A172 (cell line): ENCODE results near the gene DES. TPM values are rescaled to one million over a fixed set of nuclear protein-coding genes. Genes with fewer than 3 reads are reported as not detected.

Experiments used
- DNase-seq: peaks from one replicate; pipeline ENCODE4 v3.0.0-alpha.2; 2015; ENCODE audit warnings: low spot score
- total RNA-seq: library from RNA; depleted of rRNA; stranded (reverse); fragments of >200 nt; shearing (Covaris generic); gene quantifications from 2 replicates; pipeline ENCODE4 v1.2.3, GENCODE V29; 2014

The DES gene
- total RNA-seq, 1 experiment from 2014 or later = 30.0 TPM

GRCh38 chr2:219419331-219420197, 1.4 kb downstream of the DES start:
- DNase-seq = peak; percentile 64

GRCh38 chr2:219420687-219421086, 2.5 kb downstream of the DES start:
- DNase-seq = no peak

- no peak for DNase-seq
These were observed 3.1 kb downstream of the DES start for GRCh38 chr2:219421323-219421722.

DNA sequence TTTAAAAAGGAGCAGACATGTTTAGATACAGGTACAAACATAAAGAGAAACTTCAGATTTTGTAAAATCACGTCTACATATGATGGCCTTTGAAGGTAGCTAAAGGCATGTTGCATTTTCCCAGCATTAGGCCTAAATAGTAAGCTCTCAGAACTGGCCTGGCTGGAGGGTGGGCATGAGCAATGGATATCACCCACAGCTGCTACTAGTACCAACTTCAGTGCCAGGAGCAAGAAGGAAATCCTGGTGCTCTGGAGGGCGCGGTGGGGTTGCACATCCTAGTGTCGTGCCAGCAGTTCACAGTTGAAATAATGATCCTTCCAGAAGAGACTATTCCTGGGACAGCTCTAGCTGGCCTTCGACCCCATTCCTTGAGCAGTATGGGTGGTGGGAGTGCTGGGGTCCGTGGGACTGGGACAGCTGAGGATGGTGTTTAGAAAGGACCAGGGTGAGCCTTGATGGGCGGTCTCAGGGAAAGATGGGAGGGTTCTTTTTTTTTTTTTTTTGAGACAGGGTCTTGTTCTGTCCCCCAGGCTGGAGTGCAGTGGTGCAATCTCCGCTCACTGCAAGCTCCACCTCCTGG, 4.9 kb downstream of the DES start:
- no peak for DNase-seq

DNA sequence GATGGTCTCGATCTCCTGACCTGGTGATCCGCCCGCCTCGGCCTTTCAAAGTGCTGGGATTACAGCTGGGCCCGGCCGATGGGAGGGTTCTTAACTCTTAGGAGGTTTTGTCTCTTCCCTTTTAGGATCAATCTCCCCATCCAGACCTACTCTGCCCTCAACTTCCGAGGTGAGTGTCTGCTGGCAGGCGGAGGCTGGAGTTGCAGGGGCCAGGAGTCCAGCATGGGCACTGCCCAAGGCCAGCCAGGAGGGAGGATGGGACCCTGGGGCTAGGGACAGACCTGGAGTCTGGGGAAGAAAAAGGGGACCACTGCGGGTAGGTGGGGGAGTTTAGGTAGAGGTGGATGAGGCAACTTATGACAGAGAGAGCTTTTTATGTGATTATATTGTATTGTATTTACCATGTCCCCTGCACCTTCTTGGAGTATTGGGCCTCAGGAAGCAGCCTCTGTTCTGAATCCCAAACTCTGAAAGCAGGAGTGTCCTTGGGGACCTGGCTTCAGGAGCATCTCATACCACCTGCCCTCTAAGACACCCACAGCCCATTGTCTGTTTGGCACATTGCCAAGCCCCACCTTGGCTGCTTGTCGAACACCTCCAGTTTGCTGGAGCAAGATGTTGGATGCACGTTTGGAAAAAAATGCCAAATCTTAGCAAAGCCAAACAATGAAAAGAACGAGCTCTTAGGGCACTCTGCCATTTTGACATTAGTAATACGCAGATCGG, 5.6 kb downstream of the DES start:
- DNase-seq = no peak

DNA sequence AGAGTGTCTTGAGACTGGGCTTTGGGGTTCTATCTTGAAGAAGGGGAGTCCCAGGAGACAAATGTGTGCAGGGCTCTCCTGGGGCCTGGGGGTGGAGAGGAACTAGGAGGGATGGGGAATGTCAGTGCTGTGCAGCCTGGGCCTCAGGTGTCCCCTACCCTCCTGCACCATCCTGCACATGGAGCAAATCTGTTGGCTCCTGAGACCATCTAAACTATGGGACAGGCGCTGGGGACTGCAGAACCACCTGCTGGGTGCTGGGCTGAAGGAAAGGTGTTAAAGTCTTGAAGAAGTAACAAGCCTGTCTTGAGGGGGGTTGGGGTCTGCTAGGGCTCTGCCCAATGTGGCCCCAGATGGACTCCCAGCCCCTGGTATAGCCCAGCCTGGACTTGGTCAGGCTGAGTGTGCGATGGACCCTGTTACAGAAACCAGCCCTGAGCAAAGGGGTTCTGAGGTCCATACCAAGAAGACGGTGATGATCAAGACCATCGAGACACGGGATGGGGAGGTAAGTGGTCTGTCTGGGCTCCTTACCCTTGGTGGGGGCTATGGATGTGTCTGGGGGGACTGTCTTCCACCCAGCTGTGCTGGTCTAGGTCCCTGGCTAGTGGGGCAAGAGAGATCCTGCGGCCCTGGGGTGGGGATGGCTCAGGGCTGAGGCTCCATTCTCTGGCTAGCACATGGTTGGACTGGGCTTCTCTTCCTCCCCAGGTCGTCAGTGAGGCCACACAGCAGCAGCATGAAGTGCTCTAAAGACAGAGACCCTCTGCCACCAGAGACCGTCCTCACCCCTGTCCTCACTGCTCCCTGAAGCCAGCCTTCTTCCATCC, 7.3 kb downstream of the DES start:
- DNase-seq = no peak

DNA sequence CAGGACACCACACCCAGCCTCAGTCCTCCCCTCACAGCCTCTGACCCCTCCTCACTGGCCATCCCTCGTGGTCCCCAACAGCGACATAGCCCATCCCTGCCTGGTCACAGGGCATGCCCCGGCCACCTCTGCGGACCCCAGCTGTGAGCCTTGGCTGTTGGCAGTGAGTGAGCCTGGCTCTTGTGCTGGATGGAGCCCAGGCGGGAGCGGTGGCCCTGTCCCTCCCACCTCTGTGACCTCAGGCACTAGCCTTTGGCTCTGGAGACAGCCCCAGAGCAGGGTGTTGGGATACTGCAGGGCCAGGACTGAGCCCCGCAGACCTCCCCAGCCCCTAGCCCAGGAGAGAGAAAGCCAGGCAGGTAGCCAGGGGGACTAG, 7.9 kb downstream of the DES start:
- DNase-seq = no peak

GRCh38 chr2:219426534-219427136, 8.5 kb downstream of the DES start:
- no peak for DNase-seq

DNA sequence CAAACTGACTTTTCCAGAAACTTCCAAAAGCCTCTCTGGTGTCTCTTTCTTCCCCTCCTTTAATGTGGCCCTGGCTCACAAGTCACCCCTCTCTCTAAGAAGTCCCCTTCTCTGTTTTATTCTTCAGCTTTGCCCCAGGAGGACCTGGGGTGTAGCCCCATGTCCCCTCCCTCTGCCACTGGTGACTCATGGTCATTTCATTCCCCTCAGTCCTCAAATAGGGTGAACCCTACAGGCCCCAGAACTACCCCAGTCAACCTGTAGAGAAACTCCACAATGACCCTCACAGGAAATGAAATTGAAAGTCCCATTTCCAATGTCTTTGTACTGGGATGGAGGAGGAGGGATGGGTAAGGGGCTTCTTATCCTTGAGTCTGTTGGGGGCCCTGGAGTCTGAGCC, 10.3 kb downstream of the DES start:
- DNase-seq = no peak

DNA sequence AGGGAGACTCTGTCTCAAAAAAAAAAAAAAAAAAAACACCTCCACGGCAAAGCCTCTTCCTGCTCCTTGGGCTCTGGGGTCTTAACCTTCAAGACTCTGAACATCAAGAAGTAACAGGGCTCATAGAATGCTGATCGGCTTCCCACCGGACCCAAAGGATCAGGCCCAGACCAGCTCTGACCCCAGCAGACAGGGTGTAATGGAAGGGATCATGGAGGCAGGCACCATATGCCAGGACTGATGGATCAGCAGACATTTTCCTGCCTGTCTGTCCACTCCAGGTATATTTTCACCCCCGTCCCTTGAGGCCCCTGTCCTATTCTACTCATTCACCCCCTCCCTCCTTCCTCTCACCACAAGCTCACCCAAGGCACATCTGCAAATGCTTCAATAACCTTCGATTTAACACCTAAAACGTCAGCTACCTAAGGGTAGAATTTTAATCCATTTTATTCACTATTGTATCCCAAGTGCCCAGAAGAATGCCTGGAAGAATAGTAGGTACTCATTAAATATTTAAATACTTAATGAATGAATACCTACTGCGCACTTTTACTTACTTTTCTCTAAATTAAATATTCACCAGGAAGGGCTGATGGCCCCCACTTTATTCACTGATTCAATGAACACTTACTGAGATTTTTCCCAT, 11.9 kb downstream of the DES start:
- no peak for DNase-seq

- DNase-seq = peak; percentile 47
These were observed 12.7 kb downstream of the DES start for GRCh38 chr2:219430633-219431615.

DNA sequence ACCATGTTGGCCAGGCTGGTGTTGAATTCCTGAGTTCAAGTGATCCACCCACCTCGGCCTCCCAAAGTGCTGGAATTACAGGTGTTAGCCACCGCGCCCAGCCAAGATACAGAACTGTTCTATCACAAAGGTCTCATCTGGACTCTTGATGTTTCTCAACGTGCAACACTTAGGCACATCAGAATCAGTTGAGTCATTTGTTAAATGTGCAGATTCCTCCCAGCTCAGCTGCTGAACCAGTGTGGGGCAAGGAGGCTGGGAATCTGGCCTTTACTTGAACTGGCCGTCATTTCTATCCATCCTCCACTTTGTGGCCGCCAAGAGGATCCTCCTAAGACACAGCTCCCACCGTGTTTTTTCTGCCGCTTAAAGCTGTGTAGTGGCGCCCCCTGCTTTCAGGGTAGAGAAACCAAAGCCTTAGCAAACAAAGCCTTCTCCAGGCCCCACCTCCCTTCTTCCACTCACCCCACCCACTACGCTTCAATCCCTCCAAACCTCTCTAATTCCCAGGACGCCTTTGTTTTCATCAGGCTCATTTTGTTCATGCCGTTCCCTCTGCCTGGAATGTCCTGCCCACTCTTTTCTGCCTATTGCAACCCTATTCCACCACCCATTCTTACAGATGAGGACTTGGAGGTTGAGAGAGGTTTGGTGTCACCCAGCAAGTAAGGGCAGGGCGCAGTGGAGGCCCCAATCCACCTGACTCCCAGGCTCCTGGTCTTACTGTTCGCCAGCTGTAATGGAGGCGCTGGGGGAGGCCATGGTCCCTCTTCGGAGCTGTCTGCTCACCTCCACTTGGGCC, 15.7 kb downstream of the DES start:
- DNase-seq = peak; percentile 59

DNA sequence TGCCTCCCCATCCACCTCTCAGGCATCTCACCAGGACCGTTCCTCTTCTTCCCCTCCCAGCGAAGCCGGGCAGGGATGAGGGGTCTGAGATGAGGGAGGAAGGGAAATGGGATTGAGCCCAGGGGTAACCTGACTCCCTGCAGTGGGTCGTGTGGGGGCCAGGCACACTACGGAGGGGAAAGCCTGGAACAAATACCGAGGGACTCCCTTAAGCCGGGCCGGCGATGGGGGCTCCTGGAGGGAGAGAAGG, 16.2 kb downstream of the DES start:
- no peak for DNase-seq

DNA sequence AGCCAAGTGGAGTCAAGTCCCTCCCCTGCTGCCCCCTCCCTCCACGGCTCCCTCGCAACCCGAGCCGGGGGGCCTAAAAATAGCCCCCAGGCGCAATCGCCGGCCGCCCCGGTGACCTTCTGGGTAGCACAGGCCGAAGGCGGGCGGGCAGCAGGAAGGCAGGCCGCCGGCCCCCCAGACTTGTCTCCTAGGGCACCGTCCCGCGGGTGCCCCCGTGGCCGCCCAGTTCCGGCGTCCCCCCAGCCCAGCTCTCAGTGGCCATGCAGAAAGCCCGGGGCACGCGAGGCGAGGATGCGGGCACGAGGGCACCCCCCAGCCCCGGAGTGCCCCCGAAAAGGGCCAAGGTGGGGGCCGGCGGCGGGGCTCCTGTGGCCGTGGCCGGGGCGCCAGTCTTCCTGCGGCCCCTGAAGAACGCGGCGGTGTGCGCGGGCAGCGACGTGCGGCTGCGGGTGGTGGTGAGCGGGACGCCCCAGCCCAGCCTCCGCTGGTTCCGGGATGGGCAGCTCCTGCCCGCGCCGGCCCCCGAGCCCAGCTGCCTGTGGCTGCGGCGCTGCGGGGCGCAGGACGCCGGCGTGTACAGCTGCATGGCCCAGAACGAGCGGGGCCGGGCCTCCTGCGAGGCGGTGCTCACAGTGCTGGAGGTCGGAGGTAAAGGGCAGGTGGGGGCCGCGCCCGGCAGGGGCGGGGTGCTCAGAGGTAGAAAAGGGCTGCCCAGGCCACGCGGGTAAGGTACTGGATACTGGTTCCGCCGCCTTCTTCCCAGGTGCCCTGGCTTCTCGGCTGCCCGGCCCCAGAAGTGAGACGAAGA, 16.7 kb downstream of the DES start, which contains the start of gene SPEG:
Gene SPEG, plus strand, starts transcription at position 126 of the 808 bp plus-strand sequence. Its CDS starts 135 bp downstream, at position 261.
- DNase-seq = no peak

DNA sequence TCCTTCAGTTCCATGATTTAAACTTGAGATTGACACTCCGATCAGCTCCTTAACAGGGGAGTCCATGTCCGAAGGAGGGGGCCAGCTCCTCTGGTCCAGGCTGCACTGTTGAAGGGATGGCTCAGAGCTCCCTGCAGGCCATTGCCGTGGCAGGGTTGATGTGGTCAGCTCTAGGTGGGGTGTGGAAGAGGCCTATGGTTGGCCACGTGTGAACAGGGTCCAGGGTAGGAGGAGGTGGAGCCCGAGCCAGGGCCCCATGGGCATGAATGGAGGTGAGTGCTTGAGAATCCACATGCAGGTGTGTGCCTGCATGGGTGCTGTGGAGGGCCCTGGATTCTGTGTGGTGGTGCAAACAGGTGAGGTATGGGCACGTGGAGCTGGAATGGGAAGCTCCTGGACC, 17.5 kb downstream of the DES start:
- no peak for DNase-seq

DNA sequence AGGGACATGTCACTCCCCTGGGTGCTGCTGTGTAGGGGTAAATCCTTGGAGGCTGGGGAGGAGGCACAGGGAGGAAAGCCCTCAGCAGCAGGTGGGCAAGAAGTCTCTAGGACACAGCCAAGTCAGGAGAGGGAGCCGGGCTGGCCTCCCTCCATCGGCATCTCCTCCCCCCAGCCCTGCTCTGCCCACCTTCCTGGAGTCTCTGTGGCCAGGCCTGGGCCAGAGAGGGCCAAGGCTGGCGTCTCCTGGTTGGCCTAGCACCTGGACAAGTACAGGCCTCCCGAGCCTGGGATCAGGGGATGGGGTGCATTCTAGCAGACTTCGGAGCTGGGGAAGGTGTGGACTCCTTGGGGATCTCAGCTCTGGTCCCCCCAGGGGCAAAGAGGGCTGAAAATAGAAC, 18.3 kb downstream of the DES start:
- no peak for DNase-seq

GRCh38 chr2:219437141-219437540, 19.0 kb downstream of the DES start:
- no peak for DNase-seq

DNA sequence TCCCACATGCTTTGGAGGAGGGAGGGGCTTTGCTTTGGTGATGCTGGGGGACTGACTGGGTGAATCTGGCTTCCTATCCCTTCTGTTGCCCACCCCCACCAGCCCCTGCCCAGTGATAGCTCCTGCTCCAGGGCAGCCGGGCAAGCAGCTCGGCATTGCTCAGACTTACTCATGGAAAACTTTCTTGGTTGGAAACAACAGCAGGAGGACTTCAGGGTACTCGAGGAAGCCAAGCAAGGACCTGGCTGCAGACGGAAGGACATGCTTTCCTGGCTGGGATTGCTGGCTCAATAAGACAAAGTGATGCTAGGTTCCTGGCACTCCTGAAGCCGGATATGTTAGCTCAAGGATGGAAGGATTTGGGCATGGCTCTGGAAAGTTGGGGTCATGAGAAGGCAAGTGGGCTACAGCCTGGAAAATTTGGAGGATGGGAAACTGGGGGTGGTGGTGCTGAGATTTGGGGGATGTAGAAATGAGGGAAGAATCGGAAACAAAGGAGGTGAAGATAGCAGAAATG, 19.6 kb downstream of the DES start:
- DNase-seq = no peak
